ENCODE measurements around the gene NDRG3. TPM values are rescaled to one million over a fixed set of nuclear protein-coding genes. Genes with fewer than 3 reads are reported as not detected.

NDRG3 gene
- total RNA-seq, 1 donor from 2014 or later, result 11.3 TPM

GRCh38 chr20:36605399-36606157, 140.3 kb downstream of the NDRG3 start, which contains the start of gene RAB5IF:
TSS of gene RAB5IF (plus strand) at chr20:36605779. CDS start at chr20:36605952, 173 bp downstream.
- H3K36me3 ChIP-seq (ENCODE audit: control insufficient read depth, insufficient read depth, low read length), result peaks cover 11% of the 10 kb centered on the region
- H3K4me3 ChIP-seq (ENCODE audit: low read depth, low read length), result peak within 1 kb of the TSS; percentile 97
- DNase-seq (ENCODE audit: low read depth) (peak; percentile 95), FAIRE-seq (peak; percentile 28)
- H3K27me3 ChIP-seq (ENCODE audit: control insufficient read depth, insufficient read depth, low read length), result no peaks in the 10 kb centered on the region
- TF ChIP-seq, protein P1, sequence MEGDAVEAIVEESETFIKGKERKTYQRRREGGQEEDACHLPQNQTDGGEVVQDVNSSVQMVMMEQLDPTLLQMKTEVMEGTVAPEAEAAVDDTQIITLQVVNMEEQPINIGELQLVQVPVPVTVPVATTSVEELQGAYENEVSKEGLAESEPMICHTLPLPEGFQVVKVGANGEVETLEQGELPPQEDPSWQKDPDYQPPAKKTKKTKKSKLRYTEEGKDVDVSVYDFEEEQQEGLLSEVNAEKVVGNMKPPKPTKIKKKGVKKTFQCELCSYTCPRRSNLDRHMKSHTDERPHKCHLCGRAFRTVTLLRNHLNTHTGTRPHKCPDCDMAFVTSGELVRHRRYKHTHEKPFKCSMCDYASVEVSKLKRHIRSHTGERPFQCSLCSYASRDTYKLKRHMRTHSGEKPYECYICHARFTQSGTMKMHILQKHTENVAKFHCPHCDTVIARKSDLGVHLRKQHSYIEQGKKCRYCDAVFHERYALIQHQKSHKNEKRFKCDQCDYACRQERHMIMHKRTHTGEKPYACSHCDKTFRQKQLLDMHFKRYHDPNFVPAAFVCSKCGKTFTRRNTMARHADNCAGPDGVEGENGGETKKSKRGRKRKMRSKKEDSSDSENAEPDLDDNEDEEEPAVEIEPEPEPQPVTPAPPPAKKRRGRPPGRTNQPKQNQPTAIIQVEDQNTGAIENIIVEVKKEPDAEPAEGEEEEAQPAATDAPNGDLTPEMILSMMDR (IDR thresholded peaks at IDR 0.05; ENCODE audit: insufficient read depth, low read length, severe bottlenecking), result peak; percentile 97

GRCh38 chr20:36604952-36605398, 140.9 kb downstream of the NDRG3 start:
- peaks cover 11% of the 10 kb centered on the region for H3K36me3 ChIP-seq (ENCODE audit: control insufficient read depth, insufficient read depth, low read length)
- FAIRE-seq, result no peak
- no peak for DNase-seq (ENCODE audit: low read depth)
- H3K4me3 ChIP-seq (ENCODE audit: low read depth, low read length), result peak overlapping the region; percentile 20
- H3K27me3 ChIP-seq (ENCODE audit: control insufficient read depth, insufficient read depth, low read length), result no peaks in the 10 kb centered on the region
- TF ChIP-seq, protein P1 (IDR thresholded peaks at IDR 0.05; ENCODE audit: insufficient read depth, low read length, severe bottlenecking), result no peak

Other genes starting within 250 kb of the NDRG3 start
- gene MYL9, start 204.6 kb downstream of the NDRG3 start, total RNA-seq, result 0.53 and 0.90 TPM in 2 replicates
- 1.9 and 8.2 TPM in 2 replicates for gene TGIF2, start 172.5 kb downstream of the NDRG3 start, total RNA-seq
- gene RAB5IF, start 140.3 kb downstream of the NDRG3 start, total RNA-seq, result 105 and 120 TPM in 2 replicates
- gene SLA2, start 99.9 kb downstream of the NDRG3 start, total RNA-seq, result not detected in 2 replicates
- gene DSN1, start 27.7 kb upstream of the NDRG3 start, total RNA-seq, result 3.7 and 4.9 TPM in 2 replicates
- gene TLDC2, start 130.0 kb upstream of the NDRG3 start, total RNA-seq, result 0.13 and 0.26 TPM in 2 replicates
- gene SAMHD1, start 205.6 kb upstream of the NDRG3 start, total RNA-seq, result 1.8 and 2.2 TPM in 2 replicates